Activated naive CD4-positive, alpha-beta T cell treated with anti-CD3 and anti-CD28 coated beads, Interleukin-2, amount 10 ng/mL, durations not matched to agents 7 days and 5 days (primary cell): ENCODE data around the gene ZNF281.
"Not testable (repeated sequence)": the region's sequence is repeated elsewhere in the genome, so short reads cannot be mapped to it uniquely, and the experiment has no call there.

ENCODE experiments used
- CTCF ChIA-PET: fragments of 350-600 bp; sonication (Branson Sonifier 250); formaldehyde crosslinking; loops from one replicate; lab custom pipeline; 2021; ENCODE audit warnings: antibody characterized with exemption; lab: Charles Lee
- DNase-seq: peaks from one replicate; pipeline ENCODE4 v3.0.0-alpha.2; 2020
- H3K27ac Mint-ChIP-seq: one replicate; pipeline ENCODE4 v1.8.0; 2021; ENCODE audit warnings: mild to moderate bottlenecking, moderate library complexity, mixed read lengths
- H3K27me3 Mint-ChIP-seq: one replicate; pipeline ENCODE4 v1.8.0; 2021; ENCODE audit warnings: mild to moderate bottlenecking, mixed read lengths
- H3K36me3 Mint-ChIP-seq: one replicate; pipeline ENCODE4 v1.8.0; 2021; ENCODE audit warnings: mixed read lengths
- H3K4me1 Mint-ChIP-seq: one replicate; pipeline ENCODE4 v1.8.0; 2021; ENCODE audit warnings: mixed read lengths
- H3K4me3 Mint-ChIP-seq: one replicate; pipeline ENCODE4 v1.8.0; 2021; ENCODE audit warnings: mild to moderate bottlenecking, moderate library complexity, mixed read lengths
- H3K9me3 Mint-ChIP-seq: one replicate; pipeline ENCODE4 v1.8.0; 2021; ENCODE audit warnings: mixed read lengths

The ZNF281 gene

GRCh38 chr1:200369131-200369530 lies 40.7 kb downstream of the ZNF281 start:
- CTCF ChIA-PET = no interaction called here
- H3K27ac Mint-ChIP-seq = no peak overlapping the region
- no peaks in the 10 kb centered on the region for H3K4me1 Mint-ChIP-seq
- no peaks in the 10 kb centered on the region for H3K36me3 Mint-ChIP-seq
- H3K4me3 Mint-ChIP-seq = no peak overlapping the region
- no peaks in the 10 kb centered on the region for H3K9me3 Mint-ChIP-seq
- no peaks in the 10 kb centered on the region for H3K27me3 Mint-ChIP-seq
- no peak for DNase-seq

GRCh38 chr1:200368556-200368955 lies 41.3 kb downstream of the ZNF281 start:
- no peak overlapping the region for H3K4me3 Mint-ChIP-seq
- no peaks in the 10 kb centered on the region for H3K9me3 Mint-ChIP-seq
- H3K27ac Mint-ChIP-seq = no peak overlapping the region
- DNase-seq = no peak
- H3K4me1 Mint-ChIP-seq = no peaks in the 10 kb centered on the region
- CTCF ChIA-PET = no interaction called here
- no peaks in the 10 kb centered on the region for H3K36me3 Mint-ChIP-seq
- H3K27me3 Mint-ChIP-seq = no peaks in the 10 kb centered on the region

GRCh38 chr1:200367841-200368534 lies 41.8 kb downstream of the ZNF281 start:
- no peak for DNase-seq
- no peaks in the 10 kb centered on the region for H3K27me3 Mint-ChIP-seq
- CTCF ChIA-PET = no interaction called here
- H3K4me1 Mint-ChIP-seq = peaks cover 2% of the 10 kb centered on the region
- no peak overlapping the region for H3K4me3 Mint-ChIP-seq
- H3K27ac Mint-ChIP-seq = no peak overlapping the region
- no peaks in the 10 kb centered on the region for H3K9me3 Mint-ChIP-seq
- H3K36me3 Mint-ChIP-seq = no peaks in the 10 kb centered on the region

- CTCF ChIA-PET = no interaction called here
- no peaks in the 10 kb centered on the region for H3K36me3 Mint-ChIP-seq
- no peak for DNase-seq
- H3K4me3 Mint-ChIP-seq = no peak overlapping the region
- no peak overlapping the region for H3K27ac Mint-ChIP-seq
- H3K27me3 Mint-ChIP-seq = no peaks in the 10 kb centered on the region
- H3K9me3 Mint-ChIP-seq = no peaks in the 10 kb centered on the region
- peaks cover 2% of the 10 kb centered on the region for H3K4me1 Mint-ChIP-seq
Measured at GRCh38 chr1:200366577-200367253, 43.1 kb downstream of the ZNF281 start.

- CTCF ChIA-PET = interaction anchor here (0.8 kb wide), 1 partner anchor 59 kb away, joined by 3 read pairs; no protein-coding TSS in a partner anchor
- peaks cover 2% of the 10 kb centered on the region for H3K4me1 Mint-ChIP-seq
- no peak overlapping the region for H3K27ac Mint-ChIP-seq
Measured at GRCh38 chr1:200365897-200366426, 43.9 kb downstream of the ZNF281 start.

GRCh38 chr1:200364831-200365230 lies 45.0 kb downstream of the ZNF281 start:
- CTCF ChIA-PET = interaction anchor here (1.0 kb wide), 1 partner anchor 86 kb away, joined by 3 read pairs; no protein-coding TSS in a partner anchor

More at GRCh38 chr1:200365897-200366426, 43.9 kb downstream of the ZNF281 start:
- H3K36me3 Mint-ChIP-seq = no peaks in the 10 kb centered on the region
- no peak for DNase-seq
- H3K9me3 Mint-ChIP-seq = no peaks in the 10 kb centered on the region
- no peak overlapping the region for H3K4me3 Mint-ChIP-seq
- no peaks in the 10 kb centered on the region for H3K27me3 Mint-ChIP-seq

GRCh38 chr1:200364091-200364759 lies 45.6 kb downstream of the ZNF281 start:
- Mint-ChIP-seq H3K27ac (no peak overlapping the region), H3K36me3 (no peaks in the 10 kb centered on the region), H3K4me1 (peaks cover 2% of the 10 kb centered on the region), H3K27me3 (no peaks in the 10 kb centered on the region), H3K4me3 (no peak overlapping the region), H3K9me3 (no peaks in the 10 kb centered on the region)
- CTCF ChIA-PET = interaction anchor here (1.0 kb wide), 1 partner anchor 85 kb away, joined by 3 read pairs; no protein-coding TSS in a partner anchor
- no peak for DNase-seq

More at GRCh38 chr1:200364831-200365230, 45.0 kb downstream of the ZNF281 start:
- DNase-seq = no peak
- peaks cover 2% of the 10 kb centered on the region for H3K4me1 Mint-ChIP-seq
- no peaks in the 10 kb centered on the region for H3K36me3 Mint-ChIP-seq
- no peaks in the 10 kb centered on the region for H3K27me3 Mint-ChIP-seq
- no peak overlapping the region for H3K27ac Mint-ChIP-seq
- H3K4me3 Mint-ChIP-seq = no peak overlapping the region
- no peaks in the 10 kb centered on the region for H3K9me3 Mint-ChIP-seq

- H3K4me3 Mint-ChIP-seq = no peak overlapping the region
- CTCF ChIA-PET = no interaction called here
- no peak for DNase-seq
- H3K9me3 Mint-ChIP-seq = no peaks in the 10 kb centered on the region
- no peaks in the 10 kb centered on the region for H3K27me3 Mint-ChIP-seq
- no peaks in the 10 kb centered on the region for H3K36me3 Mint-ChIP-seq
- peaks cover 2% of the 10 kb centered on the region for H3K4me1 Mint-ChIP-seq
- no peak overlapping the region for H3K27ac Mint-ChIP-seq
Measured at GRCh38 chr1:200363264-200363933, 46.4 kb downstream of the ZNF281 start.

- CTCF ChIA-PET = no interaction called here
- H3K36me3 Mint-ChIP-seq = no peaks in the 10 kb centered on the region
- peaks cover 2% of the 10 kb centered on the region for H3K4me1 Mint-ChIP-seq
- no peaks in the 10 kb centered on the region for H3K9me3 Mint-ChIP-seq
- DNase-seq = no peak
- H3K4me3 Mint-ChIP-seq = no peak overlapping the region
- no peaks in the 10 kb centered on the region for H3K27me3 Mint-ChIP-seq
- H3K27ac Mint-ChIP-seq = no peak overlapping the region
Measured at GRCh38 chr1:200362421-200362820, 47.4 kb downstream of the ZNF281 start.

GRCh38 chr1:200359610-200360163 lies 50.1 kb downstream of the ZNF281 start:
- Mint-ChIP-seq H3K27ac (no peak overlapping the region), H3K36me3 (no peaks in the 10 kb centered on the region), H3K4me1 (peaks cover 13% of the 10 kb centered on the region), H3K4me3 (no peak overlapping the region), H3K9me3 (no peaks in the 10 kb centered on the region), H3K27me3 (no peaks in the 10 kb centered on the region)
- no peak for DNase-seq
- CTCF ChIA-PET = no interaction called here

- DNase-seq, H3K9me3 Mint-ChIP-seq, H3K27ac Mint-ChIP-seq, H3K4me3 Mint-ChIP-seq, H3K36me3 Mint-ChIP-seq, H3K27me3 Mint-ChIP-seq: not testable (repeated sequence)
- H3K4me1 Mint-ChIP-seq = peaks cover 29% of the 10 kb centered on the region
- CTCF ChIA-PET = interaction anchor here (1.3 kb wide), 1 partner anchor 50 kb away, joined by 3 read pairs; no protein-coding TSS in a partner anchor
Measured at GRCh38 chr1:200357925-200358324, 51.9 kb downstream of the ZNF281 start.

GRCh38 chr1:200355801-200356200 lies 54.0 kb downstream of the ZNF281 start:
- H3K9me3 Mint-ChIP-seq = no peaks in the 10 kb centered on the region
- H3K27ac Mint-ChIP-seq = no peak overlapping the region
- CTCF ChIA-PET = interaction anchor here (0.6 kb wide), 1 partner anchor 117 kb away, joined by 3 read pairs; no protein-coding TSS in a partner anchor
- peaks cover 1% of the 10 kb centered on the region for H3K36me3 Mint-ChIP-seq
- no peaks in the 10 kb centered on the region for H3K27me3 Mint-ChIP-seq
- DNase-seq = no peak
- no peak overlapping the region for H3K4me3 Mint-ChIP-seq
- H3K4me1 Mint-ChIP-seq = peaks cover 47% of the 10 kb centered on the region
